HG02852 (cell line): ENCODE measurements around the gene MAML3.
A peak's percentile ranks its signal among the peaks of the same experiment; 100 is the strongest.

ENCODE experiments used
- ATAC-seq: cut with Tn5 transposase; IDR thresholded peaks from one replicate; pipeline ENCODE4 v1.9.1; 2021; ENCODE audit warnings: mild to moderate bottlenecking, moderate library complexity; ENCODE audit not compliant: unreplicated experiment

Gene MAML3

DNA sequence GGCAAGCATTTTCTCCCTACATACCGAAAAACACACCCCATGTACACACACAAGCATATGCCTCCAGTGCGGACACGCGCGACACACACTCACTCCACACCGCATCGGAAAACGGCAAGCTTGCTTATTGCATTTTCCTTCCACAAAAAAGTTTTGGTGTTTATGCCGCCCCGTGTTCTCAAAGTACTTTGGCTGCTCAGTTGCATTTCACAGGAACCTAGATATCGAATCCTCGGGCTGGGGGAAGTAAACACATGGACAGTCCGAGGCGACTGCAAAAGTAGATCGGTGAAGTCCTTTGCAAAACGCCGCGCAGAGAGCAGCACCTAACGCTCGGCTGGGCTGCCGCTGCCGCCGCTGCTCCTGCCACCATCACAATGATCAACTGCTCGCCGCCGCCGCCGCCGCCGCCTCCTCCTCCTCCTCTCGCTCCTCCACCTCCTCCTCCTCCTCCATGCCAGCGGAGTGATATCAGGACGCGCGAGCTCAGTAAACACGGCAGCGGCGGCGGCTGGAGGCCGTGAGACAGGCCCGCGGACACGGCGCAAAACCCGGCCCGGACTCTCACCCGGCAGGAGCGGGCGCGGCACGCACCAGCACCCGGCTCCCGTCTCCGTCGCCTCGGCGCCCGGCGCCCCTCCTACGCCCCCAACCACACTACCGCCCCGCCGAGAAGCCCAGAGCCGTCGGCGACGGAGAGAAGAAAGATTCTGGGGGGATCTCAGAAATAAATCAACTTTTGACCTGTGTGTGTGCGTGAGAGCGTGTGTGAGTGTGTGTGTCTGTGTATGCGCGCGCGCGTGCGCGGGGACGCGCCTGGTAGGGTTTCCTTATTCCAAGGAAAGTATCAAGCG lies at the start of gene MAML3:
MAML3 (minus strand) TSS at position 467 of the 854 bp plus-strand sequence. CDS start 857 bp downstream, outside the sequence.
- peak; percentile 40 for ATAC-seq

- ATAC-seq = no peak
Measured at GRCh38 chr4:140198942-140199341, 45.0 kb upstream of the MAML3 start.

DNA sequence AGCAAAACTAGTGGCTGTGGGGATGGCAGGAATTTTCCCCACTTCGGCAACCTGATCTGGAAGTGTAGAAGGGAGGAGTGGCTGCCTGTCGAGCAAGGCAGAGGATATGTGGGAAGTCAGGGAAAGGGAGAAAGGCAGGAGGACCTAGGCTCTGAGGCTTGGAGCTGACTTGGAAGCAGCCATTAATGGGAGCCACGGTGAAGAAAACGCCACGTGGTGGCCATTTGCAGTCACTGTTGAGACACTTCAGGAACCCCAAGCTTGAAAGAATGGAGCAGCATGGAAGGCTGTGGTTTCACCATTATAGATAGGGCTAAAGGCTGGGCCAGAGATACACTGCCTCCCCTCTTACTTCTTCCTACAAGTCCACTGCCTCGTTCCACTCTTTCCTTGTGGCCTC lies 41.8 kb upstream of the MAML3 start:
- no peak for ATAC-seq

DNA sequence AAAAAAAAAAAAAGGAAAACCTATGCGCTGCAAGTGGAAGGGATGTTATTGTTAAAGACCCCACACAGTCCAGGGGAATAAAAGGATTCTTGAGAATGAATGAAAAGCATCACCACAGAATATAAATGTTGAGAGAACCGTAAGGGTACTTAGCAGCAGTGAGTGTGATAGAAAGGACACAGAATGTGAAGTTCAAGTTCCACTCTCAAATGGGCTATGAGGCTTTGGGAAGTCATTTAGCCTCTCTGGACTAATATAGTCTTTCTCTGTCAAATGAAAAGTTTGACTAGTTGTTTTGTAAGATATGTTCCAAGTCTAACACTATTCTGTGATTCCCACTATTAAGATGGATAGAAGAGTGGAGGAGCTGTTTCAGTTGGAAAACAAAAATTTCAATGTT lies 35.8 kb upstream of the MAML3 start:
- ATAC-seq = no peak

GRCh38 chr4:140188975-140189374 lies 35.0 kb upstream of the MAML3 start:
- ATAC-seq = no peak

DNA sequence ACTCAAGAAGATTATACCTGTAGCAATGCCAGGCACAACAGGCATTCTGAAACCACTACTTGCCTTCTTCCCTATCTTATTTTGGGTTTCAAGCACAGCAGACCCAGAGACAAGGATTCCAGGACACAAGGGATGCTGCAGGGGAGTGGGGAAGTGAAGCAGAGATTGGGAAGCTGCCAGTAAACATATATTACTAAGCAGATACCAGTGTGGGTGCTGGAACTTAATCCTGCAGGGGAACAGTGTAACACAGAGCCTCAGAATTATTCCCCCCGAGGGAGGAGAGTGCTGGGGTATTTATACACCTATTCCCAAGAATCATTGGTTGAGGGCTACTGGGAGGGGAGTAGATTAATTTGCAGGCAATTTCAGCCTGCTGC lies 33.3 kb upstream of the MAML3 start:
- no peak for ATAC-seq

DNA sequence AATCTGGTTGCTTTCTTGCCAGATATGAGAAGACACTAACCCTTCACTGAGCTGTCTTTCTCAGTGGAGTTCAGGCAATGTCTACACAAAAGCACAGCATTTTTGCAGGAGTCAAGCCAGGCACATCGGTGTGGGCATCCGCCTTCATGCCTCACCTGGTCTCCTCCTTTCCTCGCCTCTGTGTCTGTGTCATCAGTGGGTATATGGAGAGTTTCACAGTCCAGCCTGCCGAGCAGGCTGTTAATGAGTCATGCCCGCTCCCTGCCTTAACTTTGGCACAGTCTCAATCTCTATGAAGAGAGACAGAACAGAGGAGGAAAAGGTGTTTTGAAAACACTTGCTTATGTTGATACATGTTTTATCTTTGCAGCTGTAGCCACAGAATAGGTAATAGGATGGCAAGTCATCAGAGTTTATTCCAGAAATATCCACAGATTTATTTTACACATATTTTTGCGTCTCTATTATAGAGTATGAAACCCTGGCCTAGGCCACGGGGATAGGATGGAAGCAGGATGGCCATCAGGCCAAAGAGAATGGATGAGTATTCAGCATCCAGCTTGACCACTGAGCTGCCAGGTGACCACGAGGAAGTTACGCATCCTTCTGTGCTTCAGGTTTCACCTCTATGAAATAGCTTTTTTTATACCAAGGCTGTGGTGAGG lies 32.8 kb upstream of the MAML3 start:
- no peak for ATAC-seq

DNA sequence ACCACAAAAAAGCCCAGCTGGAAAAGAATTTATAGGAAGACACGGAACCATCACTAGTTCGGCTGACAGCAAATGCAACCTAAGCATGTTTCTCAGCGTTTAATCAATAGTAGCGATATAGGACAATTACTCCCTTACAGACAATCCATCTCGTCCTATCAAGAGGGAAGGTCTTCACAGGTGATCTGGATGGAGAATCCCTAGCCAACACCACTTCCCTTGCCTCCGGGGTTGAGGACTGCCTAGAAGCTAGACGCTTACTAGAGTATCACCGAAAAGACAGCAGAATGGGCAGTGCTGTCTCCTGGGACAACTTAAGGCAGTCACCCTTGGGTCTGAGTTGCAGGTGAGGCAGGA lies 32.1 kb upstream of the MAML3 start:
- no peak for ATAC-seq

DNA sequence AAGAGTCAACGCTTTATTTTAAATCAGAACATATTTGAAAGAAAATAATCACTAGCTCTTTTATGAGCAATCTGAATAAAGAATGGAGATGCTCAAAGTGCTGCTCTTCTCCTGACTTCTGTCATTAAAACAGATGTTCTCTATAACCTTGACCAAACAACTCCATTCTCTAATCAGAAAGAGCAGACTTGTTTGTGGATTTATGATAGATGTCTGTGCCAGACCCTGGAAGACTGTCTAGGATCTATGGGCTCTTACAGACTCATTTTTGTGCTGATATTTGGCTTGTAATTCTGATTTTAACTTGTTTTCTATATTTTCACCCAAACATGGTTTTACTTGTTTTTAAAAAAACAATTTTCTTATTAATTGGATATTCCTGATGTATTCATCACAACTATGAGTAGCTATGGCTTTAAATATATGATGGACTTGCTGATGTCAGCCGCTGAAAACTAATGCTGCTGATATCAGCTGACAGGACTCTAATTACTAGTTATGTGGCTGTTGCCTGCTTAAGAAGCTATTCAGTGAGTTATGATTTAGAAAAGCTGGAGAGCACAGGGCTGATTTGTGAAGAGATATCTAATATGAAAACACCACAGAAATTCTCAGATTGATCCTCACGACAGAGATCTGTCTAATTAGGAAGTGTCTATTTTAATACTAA lies 31.6 kb upstream of the MAML3 start:
- ATAC-seq = no peak

- no peak for ATAC-seq
Measured at GRCh38 chr4:140183270-140183669, 29.3 kb upstream of the MAML3 start.

DNA sequence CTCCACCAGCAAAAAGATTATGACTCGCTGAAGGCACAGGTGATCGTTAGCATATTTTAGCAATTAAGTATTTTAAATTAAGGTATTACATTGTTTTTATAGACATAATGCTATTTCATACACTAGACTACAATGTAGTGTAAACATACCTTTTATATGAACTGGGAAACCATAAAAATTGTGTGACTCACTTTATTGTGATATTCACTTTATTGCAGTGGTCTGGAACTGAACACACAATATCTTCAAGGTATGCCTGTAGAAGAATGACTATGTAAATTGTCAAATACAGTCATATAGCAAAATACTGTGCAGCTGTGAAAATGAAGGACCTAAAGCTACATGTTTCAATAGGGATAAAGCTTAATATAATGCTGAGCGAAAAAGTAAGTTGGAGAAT lies 26.6 kb upstream of the MAML3 start:
- ATAC-seq = no peak

DNA sequence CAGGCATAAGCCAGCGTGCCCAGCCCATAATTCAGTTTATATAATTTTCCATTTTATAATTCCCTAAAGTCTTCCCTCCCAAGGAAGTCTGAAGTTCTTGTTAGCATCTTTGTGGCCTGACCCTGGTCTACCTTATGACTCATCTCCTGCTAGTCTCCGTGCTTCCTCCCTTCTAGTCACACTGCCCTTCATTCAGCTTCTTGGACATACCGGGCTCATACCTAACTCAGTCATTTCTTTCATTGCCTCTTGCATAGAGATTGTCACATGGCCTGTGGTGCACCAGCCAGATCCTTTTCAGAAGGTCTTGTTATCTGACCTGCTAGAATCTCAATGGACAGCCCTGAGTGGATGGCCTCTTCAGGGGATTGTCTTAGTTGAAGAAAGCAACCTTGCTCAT lies 22.8 kb upstream of the MAML3 start:
- ATAC-seq = no peak

- no peak for ATAC-seq
Measured at GRCh38 chr4:140174543-140174942, 20.6 kb upstream of the MAML3 start.

- no peak for ATAC-seq
Measured at GRCh38 chr4:140172960-140173359, 19.0 kb upstream of the MAML3 start.

DNA sequence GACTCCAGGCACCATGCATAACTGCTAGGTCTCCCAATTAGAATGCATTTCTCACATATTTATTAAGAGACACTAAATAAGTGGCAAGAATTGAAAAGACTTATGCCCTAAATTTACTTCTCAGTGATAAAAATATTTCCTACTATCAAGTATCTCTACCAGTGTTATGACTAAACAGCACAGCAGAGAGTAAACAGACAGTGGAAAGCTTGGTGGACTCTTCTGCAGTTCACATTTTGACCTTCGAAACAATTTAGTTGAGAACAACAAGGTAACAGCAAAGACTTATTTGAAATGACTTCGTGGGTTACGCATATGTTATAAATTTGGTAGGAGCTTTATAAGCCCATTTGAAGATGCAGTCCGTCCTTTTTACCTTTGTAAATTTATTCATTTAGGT lies 16.3 kb upstream of the MAML3 start:
- ATAC-seq = no peak

GRCh38 chr4:140168936-140169335 lies 15.0 kb upstream of the MAML3 start:
- ATAC-seq = no peak

DNA sequence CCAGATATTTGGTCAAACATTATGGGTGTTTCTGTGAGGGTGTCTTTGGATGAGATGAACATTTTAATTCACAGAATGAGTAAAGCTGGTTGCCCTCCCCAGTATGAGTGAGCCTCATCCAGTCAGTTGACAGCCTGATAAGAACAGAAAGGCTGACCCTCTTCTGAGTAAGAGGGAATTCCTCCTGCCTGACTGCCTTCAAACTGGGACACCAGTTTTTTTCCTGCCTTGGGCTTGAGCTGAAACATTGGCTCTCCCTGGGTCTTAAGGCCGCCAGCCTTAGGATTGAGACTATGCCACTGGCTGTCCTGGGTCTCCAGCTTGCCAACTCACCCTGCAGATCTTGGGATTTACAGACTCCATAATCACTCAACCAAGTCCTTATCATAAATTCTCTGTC lies 14.5 kb upstream of the MAML3 start:
- ATAC-seq = no peak

DNA sequence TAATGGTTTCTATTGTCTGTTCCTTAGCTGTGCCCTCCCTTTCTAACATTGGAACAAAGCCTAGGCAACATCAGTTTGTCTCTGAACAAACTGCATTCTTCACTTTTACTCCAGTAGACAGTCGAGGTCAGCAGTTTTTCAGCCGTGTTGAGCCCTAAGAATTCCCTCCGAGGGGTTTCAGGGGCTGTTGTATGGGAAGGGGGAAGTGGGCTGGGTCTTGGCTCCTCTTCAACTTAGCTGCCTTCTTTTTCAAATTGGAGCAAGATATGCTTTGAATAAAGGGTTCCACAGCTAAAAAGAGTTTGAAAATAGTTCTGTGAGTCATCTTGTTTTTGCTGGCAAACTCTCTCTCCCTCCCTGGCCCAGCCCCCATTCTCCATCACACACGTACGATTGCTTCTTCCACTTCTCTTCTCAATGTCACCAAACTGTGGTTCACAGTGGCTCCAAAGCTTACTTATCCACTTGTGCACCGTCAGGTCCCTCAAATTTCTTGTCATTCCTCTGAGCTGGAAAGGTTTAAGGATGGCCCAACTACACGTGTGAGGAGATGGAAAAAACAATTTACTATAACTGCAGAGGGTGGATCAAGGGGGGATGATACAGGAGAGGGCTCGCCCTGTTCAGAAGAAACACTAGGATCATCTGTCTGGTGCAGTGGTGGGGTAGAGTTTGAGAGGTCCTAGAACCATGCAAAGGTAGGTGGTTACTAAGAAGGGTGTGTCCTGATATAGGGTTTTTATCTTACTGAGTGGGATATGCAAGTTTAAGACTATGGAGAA lies 9.2 kb upstream of the MAML3 start:
- ATAC-seq = no peak

- no peak for ATAC-seq
Measured at GRCh38 chr4:140162596-140162995, 8.6 kb upstream of the MAML3 start.

DNA sequence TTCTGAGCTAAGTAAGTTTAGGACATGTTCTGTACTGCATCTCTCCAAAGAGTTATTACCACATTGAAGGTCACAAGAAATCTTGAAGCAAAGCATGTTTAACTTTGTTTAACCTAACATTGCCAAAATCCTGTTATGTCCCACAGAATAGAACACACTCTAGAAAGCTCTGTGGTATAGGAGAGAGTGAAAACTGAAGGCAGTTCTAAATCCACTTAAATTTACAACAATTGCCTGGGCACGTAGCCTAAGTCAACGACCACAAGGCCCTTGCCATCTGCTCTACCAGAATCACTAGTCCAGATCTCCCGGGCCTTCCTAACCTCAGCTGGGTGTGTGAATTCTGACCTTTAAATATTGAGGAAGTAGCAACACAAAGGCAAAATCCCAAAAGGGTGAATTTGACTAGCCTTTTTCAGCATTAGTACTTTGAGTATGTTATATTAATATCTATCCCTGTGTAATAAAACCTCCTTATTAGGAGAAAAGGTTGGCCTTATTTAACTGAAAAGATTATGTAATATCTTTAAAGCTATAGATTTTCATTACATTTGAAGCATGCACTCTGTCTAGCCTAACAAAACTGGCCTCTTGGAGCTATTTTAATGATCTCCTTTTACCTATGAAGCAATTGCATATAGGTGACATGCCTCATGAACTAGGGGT lies 4.5 kb upstream of the MAML3 start:
- no peak for ATAC-seq

GRCh38 chr4:140157341-140157740 lies 3.4 kb upstream of the MAML3 start:
- no peak for ATAC-seq
